GM18907 (cell line): ENCODE data around the gene KCTD12.
"Not testable (repeated sequence)": the region's sequence is repeated elsewhere in the genome, so short reads cannot be mapped to it uniquely, and the experiment has no call there.

Source experiments
- ATAC-seq: cut with Tn5 transposase; IDR thresholded peaks from one replicate; pipeline ENCODE4 v1.9.1; 2021; ENCODE audit warnings: mild to moderate bottlenecking, moderate library complexity; ENCODE audit not compliant: unreplicated experiment

KCTD12 gene

DNA sequence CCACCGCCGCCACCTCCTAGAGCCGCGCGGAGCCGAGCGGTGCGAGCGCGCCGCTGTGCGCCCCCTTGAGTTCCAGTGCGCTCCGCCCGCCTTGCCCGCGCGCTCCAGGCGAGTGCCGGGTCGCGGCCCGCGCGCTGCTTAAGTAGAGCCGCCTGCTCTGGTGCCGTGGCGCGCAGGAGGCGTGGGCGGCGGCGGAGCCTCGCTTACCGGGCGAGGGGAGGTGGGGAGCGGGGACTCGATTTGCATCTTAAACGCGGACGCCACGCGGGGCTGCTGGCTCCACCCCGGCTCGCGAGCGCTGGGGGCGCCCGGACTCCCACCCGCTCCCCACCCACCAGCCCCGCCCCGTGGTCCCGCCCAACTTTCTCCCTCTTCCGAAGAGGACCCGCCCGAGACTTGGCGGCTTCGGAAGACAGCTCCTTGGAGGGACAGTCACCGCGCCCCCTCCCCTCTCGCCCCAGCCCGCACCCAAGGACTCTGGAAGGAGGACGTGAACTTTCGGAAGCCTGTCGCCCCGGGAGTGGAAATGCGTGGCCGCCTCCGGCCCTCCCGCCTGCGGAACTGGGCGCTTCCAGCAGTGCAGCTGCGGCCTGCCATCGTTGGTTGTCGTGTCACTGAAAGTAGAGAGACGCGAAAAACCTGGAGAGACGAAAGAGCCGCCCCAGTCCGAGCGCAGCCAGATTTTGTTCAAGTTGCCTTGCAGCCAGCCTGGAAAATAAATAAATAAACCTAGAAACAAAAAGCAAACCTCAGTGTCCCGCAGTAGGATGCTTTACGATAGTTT is at the start of gene KCTD12:
KCTD12 (minus strand) TSS at position 114 of the 784 bp plus-strand sequence. CDS start 257 bp downstream, outside the sequence.
- ATAC-seq: peak; percentile 84

DNA sequence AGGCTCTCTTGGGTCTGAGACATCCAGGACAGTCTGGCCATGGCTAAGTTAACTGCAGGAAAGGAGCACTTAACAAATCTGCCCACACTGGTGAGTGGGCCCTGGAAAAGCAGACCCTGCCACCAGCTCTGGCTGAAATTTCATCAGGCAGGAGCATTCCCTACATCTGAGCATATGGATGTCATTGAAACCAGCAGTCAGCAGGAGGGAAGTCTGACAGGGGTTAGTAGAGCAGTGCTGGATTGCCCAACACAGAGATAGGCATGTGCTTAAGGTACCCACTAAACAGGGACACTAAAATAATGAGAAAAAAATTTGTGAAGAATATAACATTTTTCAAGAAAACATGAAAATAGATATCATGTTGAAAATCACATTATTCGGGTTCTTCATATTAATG is 48.5 kb upstream of the KCTD12 start:
- ATAC-seq: no peak

DNA sequence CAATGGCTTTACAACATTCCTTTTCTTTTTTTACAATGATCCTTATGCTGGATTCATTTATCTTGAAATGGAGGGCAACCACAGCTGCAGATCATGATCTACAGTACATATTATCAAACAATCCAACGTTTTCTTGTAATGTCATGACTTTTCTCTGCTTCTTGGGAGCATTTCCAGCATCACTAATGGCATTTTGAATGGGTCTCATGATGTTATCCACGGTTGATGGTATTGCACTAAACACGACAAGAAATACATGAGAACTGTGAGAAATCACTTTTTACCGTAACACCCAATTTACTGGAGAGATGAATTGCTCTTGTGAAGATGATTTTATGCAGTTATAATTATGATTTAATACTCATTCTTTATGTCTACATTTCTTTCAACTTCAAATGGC is 45.9 kb upstream of the KCTD12 start:
- ATAC-seq: no peak

DNA sequence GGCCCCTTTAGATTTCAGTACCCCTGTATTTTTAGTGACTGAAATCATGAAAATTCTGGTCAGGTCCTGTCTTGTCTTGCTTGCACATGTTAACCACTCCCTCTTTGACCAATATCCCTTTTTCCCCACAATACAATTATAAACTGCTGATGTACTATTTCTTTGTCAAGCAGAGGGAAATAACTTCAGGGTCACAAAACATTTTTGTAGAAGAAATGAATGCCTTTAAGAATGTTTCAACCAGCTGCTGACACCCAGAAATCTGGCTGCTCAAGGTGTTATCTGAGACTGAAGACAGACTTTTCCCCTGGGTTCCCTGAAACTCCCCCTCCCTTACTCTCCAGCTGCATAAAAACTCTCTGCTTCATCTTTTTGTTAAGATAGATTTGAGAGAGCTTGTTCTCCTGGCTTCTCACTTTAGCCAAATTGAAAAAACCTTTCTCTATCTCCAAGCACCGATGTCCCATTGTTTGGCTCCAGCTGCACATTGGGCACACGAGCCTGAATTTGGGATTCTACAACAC is 43.7 kb upstream of the KCTD12 start:
- ATAC-seq: no peak

DNA sequence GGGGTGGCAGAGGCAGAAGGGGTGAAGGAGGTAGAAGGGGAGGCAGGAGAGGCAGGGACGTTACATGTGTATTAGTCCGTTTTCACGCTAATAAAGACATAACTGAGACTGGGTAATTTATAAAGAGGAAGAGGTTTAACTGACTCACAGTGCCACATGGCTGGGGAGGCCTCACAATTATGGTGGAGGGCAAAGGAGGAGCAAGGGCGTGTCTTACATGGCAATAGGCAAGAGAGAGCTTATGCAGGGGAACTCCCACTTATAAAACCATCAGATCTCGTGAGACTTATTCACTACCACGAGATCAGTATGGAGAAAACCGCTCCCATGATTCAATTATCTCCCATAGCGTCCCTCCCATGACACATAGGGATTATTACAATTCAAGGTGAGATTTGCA is 43.1 kb upstream of the KCTD12 start:
- ATAC-seq: no peak

DNA sequence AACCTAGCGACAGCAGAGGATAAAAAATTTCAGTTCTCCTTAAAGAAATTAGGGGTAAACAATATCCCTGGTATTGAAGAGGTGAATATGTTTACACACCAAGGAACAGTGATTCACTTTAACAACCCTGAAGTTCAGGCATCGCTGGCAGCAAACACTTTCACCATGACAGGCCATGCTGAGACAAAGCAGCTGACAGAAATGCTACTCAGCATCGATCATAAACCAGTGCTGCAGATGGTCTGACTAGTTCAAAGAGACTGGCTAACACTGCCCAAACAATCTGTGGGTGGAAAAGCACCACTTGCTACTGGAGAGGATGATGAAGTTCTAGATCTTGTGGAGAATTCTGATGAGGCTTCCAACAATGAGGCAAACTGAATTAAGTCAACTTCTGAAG is 42.3 kb upstream of the KCTD12 start:
- ATAC-seq: no peak

DNA sequence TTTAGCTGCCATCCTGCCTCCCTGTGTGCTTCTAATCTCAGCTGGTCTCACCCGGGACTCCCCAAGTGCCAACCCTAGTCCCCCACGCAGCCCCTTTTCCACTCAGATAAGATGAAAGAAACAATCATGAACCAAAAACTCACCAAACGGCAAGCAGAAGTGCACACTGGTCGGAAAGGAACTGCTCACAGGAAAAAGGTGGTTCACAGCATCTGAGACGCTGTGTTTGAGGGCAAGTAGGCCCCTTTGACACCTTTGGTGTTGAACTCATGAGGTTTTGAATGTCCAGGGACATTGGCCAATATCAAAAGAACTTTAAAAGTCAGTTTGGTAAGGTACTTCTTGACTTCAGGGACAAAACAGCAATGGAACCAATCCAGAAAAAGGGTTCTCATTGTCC is 41.8 kb upstream of the KCTD12 start:
- ATAC-seq: no peak

DNA sequence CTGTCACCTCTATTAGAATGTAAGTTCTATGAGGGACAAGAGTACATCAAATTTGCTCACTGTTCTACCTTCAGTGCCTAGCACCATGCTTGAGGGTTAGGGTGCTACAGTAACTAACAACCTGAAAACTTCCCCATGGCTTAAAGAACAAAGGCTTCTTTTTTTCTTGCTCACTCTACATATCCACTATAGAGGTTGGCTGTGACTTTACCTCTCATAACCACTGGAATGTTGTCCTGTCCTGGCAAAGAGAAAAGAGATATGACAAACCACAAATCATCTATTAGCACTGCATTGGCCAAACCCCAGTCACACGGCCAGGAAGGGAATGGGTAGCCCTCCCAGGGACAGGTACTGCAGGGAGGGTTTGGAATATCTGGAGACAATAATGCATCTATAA is 38.9 kb upstream of the KCTD12 start:
- ATAC-seq: no peak

DNA sequence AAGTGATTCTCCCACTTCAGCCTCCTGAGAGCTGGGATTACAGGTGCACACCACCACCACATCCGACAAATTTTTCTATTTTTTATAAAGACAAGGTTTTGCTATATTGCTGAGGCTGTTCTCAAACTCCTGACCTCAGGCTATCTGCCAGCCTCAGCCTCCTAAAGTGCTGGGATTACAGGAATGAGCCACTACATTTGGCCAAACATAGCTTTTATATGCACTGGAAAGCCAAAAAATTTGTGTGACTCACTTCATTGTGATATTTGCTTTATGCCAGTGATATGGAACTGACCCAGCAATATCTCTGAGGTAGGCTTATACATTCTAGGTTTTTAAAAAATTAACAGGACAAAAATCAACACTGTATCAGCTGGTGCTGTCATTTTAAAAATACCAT is 35.3 kb upstream of the KCTD12 start:
- ATAC-seq: no peak

DNA sequence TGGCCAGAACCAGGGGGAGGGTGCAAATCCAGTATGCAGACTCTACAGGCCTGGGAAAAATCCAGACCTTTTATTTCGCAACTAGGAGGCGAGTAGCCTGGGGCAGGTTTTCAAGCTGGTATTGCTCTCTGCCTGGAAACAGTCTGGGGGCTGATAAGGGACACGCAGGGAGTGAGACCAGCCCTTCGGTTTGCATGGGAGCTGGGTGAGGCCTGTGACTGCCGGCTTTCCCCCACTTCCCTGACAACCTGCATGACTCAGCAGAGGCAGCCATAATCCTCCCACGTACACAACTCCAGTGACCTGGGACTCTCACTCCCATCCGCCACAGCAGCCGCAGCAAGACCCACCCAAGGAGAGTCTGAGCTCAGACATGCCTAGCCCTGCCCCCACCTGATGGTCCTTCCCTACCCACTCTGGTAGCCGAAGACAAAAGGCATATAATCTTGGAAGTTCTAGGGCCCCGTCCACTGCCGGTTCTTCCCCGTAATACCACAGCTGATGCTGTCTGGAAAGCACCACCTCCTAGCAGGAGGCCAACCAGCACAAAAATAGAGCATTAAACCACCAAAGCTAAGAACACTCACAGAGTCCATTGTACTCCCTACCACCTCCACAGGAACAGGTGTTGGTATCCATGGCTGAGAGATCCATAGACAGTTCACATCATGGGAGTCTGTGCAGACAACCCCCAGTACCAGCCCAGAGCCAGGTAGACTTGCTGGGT is 31.7 kb upstream of the KCTD12 start:
- ATAC-seq: not testable (repeated sequence)

DNA sequence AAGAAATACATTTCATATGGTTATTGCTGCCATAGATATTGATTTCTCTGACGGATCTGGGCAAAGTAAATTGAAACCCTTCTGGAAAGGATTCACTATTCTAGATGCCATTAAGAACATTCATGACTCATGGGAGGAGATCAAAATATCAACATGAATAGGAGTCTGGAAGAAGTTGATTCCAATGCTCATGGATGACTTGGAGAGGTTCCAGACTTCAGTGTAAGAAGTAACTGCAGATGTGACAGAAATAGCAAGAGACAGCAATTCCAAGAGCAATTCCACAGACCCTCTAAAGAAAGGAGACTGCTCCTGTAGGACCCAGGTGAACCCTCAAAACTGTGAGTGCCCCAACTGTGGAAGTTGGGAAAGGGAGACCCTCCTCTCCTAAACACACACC is 30.9 kb upstream of the KCTD12 start:
- ATAC-seq: no peak

DNA sequence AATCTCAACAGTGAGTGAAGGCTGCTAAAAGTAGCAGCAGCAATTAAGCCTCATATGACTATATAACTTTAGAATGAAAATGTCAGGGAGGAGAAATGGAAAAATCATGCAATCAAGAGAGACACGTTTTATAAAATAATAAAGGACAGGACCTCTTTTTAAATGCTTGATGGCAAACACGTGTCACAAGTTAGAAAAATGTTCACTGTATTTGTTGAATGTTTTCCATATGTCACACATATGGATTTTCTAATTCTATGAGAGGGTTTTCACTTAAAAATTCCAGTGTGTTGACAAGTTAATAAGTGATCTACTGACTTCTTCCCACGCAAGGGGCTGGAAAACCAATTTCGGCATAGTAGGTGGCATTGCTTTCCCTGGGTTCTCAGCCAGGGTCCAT is 27.7 kb upstream of the KCTD12 start:
- ATAC-seq: no peak

DNA sequence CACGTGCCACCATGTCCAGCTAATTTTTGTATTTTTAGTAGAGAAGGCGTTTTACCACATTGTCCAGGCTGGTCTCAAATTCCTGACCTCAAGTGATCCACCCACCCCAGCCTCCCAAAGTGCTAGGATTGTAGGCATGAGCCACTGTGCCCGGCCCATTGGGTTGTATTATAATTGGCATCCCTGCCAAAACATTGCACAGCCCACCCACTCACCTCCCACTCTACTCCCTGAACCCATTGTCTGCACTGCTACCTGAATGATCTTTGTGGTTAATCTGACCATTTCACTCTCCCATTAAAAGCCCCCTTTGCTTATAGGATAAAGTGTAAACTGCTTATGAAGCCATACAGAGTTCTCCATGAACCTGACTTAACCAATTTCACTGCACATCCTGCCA is 26.3 kb upstream of the KCTD12 start:
- no peak for ATAC-seq

DNA sequence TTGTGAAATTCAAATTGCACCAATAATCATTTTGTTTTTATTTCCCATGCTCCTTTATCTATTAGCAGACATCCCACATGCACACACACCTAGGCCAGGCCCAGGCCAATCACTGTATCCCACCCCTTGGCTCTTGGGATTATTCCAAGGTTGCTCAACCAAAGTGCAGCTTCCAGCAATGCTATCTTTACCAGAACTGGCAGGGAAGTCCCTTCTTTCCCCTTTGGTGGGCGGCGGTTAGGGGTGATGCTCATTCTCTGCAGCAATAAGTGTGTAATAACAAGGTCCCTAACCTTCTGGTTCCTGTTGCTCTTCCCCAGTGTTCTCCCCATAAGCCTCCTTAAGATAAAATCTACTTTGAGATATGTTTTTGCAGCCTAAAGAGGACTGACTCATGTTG is 18.3 kb upstream of the KCTD12 start:
- ATAC-seq: no peak

DNA sequence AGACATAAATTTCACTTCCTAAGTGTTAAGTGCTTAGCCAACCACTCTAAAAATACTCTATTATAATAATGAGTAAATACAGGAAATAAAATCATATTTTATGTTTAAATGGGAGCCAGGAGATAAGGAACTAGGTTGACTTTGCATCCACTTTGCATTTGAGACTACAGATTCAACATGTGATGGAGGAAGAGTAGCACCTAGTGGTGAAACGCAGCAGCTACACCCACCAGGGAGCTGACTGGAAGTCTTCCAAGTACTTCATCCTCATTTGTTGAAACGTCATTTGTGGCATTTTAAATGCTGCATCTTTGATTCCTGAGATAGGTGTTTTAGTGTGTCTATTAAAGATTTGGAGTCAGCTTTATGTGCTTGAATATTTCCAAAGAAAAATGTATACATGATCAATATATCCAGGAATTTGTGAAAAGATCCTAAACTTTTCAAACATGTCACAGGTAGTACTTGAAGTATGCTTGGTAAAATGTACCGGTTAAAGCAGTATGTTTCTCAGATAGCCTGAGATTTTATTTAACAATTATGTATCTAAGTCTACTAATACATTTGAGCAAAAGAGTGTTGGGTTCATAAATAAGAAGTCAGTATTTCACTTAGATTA is 17.4 kb upstream of the KCTD12 start:
- ATAC-seq: peak; percentile 98

DNA sequence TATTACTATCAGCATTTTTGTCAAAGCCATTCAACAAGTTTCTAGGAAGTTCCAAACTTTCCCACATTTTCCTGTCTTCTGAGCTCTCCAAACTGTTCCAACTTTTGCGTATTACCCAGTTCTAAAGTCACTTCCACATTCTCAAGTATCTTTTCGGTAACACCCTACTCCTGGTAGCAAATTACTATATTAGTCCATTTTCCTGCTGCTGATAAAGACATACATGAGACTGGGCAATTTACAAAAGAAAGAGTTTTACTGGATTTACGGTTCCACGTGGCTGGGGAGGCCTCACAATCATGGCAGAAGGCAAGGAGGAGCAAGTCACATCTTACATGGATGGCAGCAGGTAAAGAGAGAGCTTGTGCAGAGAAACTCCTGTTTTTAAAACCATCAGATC is 12.9 kb upstream of the KCTD12 start:
- ATAC-seq: not testable (repeated sequence)

DNA sequence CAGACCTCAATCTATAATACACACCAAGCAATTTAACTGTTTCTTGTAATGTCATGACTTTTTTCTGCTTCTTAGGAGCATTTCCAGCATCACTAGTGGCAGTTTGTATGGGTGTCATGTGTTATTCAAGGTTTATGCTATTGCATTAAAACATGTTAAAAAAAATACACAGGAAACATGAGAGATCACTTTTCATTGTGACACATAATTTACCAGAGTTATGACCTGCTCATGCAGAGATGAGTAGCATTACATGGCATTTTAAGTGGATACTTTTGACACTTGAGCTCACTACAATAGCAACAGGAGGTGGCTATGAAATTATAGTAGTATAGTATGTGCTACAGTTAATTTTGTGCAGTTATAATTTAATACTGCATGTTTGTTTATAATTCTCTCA is 11.0 kb upstream of the KCTD12 start:
- not testable (repeated sequence) for ATAC-seq

DNA sequence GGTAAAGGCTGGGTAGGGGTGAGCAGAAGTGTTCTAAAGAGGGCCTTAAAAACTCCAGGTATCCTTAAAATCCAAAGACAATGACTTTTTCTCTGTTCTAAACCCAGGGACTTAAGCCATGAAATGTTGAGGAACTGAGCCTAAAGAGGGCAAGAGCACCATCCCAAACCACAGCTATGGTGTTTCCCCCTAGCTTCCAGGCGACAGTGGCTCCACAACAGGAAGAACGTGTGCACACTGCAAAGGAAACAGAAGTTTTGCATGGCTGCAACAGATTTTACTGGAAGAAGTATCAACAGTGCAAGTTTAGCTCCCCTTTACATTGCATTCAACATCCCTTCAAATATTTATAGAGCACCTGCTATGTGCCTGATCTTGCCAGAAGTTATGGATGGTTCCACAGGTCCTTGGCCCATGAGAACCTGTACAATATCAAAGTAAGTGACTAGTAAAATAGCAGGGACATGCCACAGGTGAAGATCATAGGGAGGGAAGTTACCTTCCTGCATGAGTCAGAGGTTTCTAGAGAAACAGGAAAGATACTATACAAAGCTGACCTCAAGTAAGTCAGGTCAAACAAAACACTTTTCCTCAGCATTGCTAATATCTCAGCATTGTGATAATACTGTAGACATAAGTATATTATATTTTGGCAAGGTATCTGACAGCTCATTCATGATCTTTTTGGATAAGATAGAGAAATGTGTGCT is 8.4 kb upstream of the KCTD12 start:
- peak; percentile 75 for ATAC-seq

DNA sequence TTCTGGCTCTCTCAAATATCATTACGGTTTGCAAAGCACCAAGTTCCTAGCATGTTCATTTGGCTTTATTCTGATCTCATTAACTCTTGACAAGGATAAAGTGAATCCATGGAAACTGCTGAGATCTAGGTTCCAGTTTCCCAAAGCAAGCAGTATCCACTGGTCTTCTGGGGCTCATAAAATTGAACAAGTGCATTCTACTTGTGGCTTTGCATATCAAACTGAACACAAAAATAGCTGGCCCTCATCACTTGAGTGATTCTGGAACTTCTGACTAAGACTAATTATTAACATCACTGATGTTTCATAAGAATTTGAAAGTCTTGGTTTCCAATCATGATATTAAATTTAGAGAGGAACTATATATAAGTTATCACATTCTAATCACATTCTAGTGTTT is 6.3 kb upstream of the KCTD12 start:
- ATAC-seq: peak; percentile 60

DNA sequence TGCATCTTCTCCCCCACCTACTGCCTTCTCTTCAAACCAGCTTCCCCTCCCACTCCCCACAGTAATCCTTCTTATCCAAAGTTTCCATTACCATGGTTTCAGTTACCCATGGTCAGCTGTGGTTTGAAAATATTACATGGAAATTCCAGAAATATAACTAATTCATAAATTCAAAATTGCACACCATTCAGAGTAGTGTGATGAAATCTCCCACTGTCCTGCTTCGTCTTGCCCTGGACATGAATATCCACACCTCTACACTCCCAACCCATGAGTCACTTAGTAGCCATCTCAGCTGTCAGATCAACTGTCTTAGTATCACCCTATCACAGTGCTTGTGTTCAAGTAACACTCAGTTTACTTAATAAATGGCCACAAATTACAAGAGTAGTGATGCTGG is 3.8 kb upstream of the KCTD12 start:
- ATAC-seq: no peak

DNA sequence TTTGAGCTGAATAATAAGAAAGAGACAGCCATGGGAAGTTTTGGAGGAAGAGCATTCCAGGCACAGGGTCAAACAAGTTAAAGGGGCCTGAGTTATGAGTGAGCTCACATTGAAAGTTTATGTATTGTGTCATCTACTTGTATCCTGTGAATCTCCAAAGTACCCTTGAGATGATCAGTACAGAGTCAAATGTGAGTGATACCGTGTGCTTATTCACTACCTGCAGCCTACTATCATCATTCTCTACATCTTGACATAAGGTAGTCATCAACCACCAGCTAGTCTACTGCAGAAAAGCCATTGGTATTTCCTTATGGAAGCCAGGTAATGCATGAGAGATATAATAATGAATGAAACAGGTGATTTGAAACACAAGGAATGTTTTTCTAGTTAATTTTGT is 3.0 kb upstream of the KCTD12 start:
- no peak for ATAC-seq
